HepG2 (cell line): Measurements from ENCODE around the gene PFKFB4. TPM values are rescaled to one million over a fixed set of nuclear protein-coding genes. Genes with fewer than 3 reads are reported as not detected.

Experiments used
- ATAC-seq: fragments of 200-7000 bp; cut with Tn5 transposase; 3 replicates; pipeline ENCODE4 v1.9.1; 2020; ENCODE audit warnings: mild to moderate bottlenecking, moderate library complexity
- BruUV-seq: library from RNA; stranded (reverse); fragments of 400-500 nt; replicated peaks from 2 replicates; lab custom pipeline; 2021; lab: Mats Ljungman, UMichigan
- CTCF ChIA-PET: fragments of 300-600 bp; formaldehyde crosslinking; extraction: SDS; loops from one replicate; lab custom pipeline; 2021; ENCODE audit warnings: low total read pairs, inconsistent platforms, low intra/inter-chr PET ratio; lab: Yijun Ruan, JAX
- POLR2A ChIA-PET: fragments of 350-600 bp; sonication (Branson Sonifier 250); formaldehyde crosslinking; loops from one replicate; lab custom pipeline; 2020; ENCODE audit warnings: antibody characterized with exemption, inconsistent platforms; lab: Yijun Ruan, JAX
- DNase-seq: peaks from one replicate; pipeline ENCODE4 v3.0.0-alpha.2; 2015; ENCODE audit warnings: low spot score
- FAIRE-seq: peaks from 3 replicates; lab custom pipeline; 2011; peaks lifted over from hg19 to GRCh38; lab: Jason Lieb, UNC
- H2AFZ ChIP-seq: one replicate; pipeline ENCODE4 v1.6.1; 2011; ENCODE audit warnings: low read length, inconsistent platforms
- H3K27ac ChIP-seq: fragments of 300-600 bp; 3 replicates; pipeline ENCODE4 v1.8.0; 2011; ENCODE audit warnings: mixed run types, mild to moderate bottlenecking, mixed read lengths, low read length, inconsistent platforms; ENCODE audit not compliant: insufficient read depth; ENCODE audit errors: extremely low read length
- H3K27me3 ChIP-seq, 2 experiments: fragments of 200-600 bp in 1 of 2; 2 replicates in 1 of 2; 3 replicates in 1 of 2; pipeline versions ENCODE4 v1.6.0 to v1.8.0; 2011; ENCODE audit warnings: low read length in 2 of 2, mild to moderate bottlenecking in 2 of 2, moderate library complexity in 2 of 2, inconsistent platforms in 1 of 2; ENCODE audit not compliant: insufficient read depth in 2 of 2, control insufficient read depth in 1 of 2
- H3K36me3 ChIP-seq, 2 experiments: fragments of 200-600 bp in 1 of 2; replicated peaks in 1 of 2; 2 replicates in 1 of 2; 3 replicates in 1 of 2; pipeline versions ENCODE4 v1.5.1 to v1.8.0; 2011; ENCODE audit warnings: low read length in 2 of 2, inconsistent platforms in 1 of 2; ENCODE audit not compliant: insufficient read depth in 2 of 2, control insufficient read depth in 1 of 2
- H3K4me1 ChIP-seq: 2 replicates; pipeline ENCODE4 v1.5.1; 2012; ENCODE audit warnings: low read length, inconsistent platforms; ENCODE audit not compliant: insufficient read depth
- H3K4me2 ChIP-seq: 2 replicates; pipeline ENCODE4 v1.6.0; 2011; ENCODE audit warnings: low read depth, low read length, inconsistent platforms
- H3K4me3 ChIP-seq, 3 experiments: fragments of 200-600 bp in 1 of 3; sonication (generic), shearing (Covaris generic) in 1 of 3; replicated peaks in 1 of 3; 2 replicates each; pipeline ENCODE4 v1.5.1; 2011 to 2016; ENCODE audit warnings: low read length in 3 of 3, inconsistent platforms in 2 of 3, low read depth in 2 of 3, mild to moderate bottlenecking in 2 of 3, control low read depth in 1 of 3, mixed read lengths in 1 of 3; ENCODE audit not compliant: insufficient read depth in 1 of 3
- H3K79me2 ChIP-seq: one replicate; pipeline ENCODE4 v1.6.1; 2011; ENCODE audit warnings: low read length, inconsistent platforms; ENCODE audit not compliant: insufficient read depth
- H3K9ac ChIP-seq: 2 replicates; pipeline ENCODE4 v1.6.0; 2011; ENCODE audit warnings: mild to moderate bottlenecking, low read depth, low read length, inconsistent platforms; ENCODE audit not compliant: insufficient read depth
- H3K9me3 ChIP-seq: 2 replicates; pipeline ENCODE4 v1.5.1; 2012; ENCODE audit warnings: mild to moderate bottlenecking, low read length
- H4K20me1 ChIP-seq: 2 replicates; pipeline ENCODE4 v1.6.0; 2011; ENCODE audit warnings: inconsistent platforms, mild to moderate bottlenecking, low read length, moderate library complexity; ENCODE audit not compliant: insufficient read depth
- ARNT ChIP-seq: fragments of 450-650 bp; IDR thresholded peaks from 2 replicates; pipeline ENCODE4 v1.6.1; 2017
- E2F1 ChIP-seq: sonication (generic); formaldehyde crosslinking; IDR thresholded peaks from 2 replicates; pipeline ENCODE4 v1.5.0; 2020; ENCODE audit warnings: missing genetic modification reagents
- GMEB2 ChIP-seq: IDR thresholded peaks from 2 replicates; pipeline ENCODE4 v1.6.1; 2016; ENCODE audit warnings: missing biosample characterization, missing genetic modification reagents, low read depth
- MAFG ChIP-seq: sonication (generic); formaldehyde crosslinking; IDR thresholded peaks from 2 replicates; pipeline ENCODE4 v1.5.1; 2020; ENCODE audit warnings: mild to moderate bottlenecking, missing genetic modification reagents
- ZNF589 ChIP-seq: sonication (generic); formaldehyde crosslinking; conservative IDR thresholded peaks from 2 replicates; pipeline ENCODE4 v1.8.0; 2022; ENCODE audit warnings: mild to moderate bottlenecking, moderate library complexity, missing genetic modification reagents
- WGBS: methylation state at CpG from one replicate; pipeline ENCODE4 v1.1.6; 2017; ENCODE audit warnings: low lambda C conversion rate; 5-methylcytosine and 5-hydroxymethylcytosine counted together
- in situ Hi-C: cut with HindIII; loops from 2 replicates; pipeline ENCODE4 v1.10.0; 2017; ENCODE audit warnings: low pct_unique_long_range_greater_than_20kb; ENCODE audit not compliant: extremely low pct_ligation_motif_present
- intact Hi-C: fragments of 100-400 bp; cut with micrococcal nuclease; formaldehyde crosslinking; loops from one replicate; pipeline ENCODE4 v1.10.0; 2022; ENCODE audit not compliant: unreplicated experiment
- polyA plus RNA-seq, 8 experiments: library from polyadenylated mRNA; depleted of rRNA in 3 of 8; stranded (reverse) in 7 of 8; unstranded in 1 of 8; fragments of >200 nt; fragmentation: Illumina TruSeq in 4 of 8; extraction: Trizol in 4 of 8; gene quantifications; 2 replicates each; pipeline versions ENCODE4 v1.2.1 to v1.2.3, GENCODE V29; 2011 to 2016; ENCODE audit warnings: low read depth in 4 of 8, missing spikeins in 1 of 8, mixed read lengths in 1 of 8; ENCODE audit not compliant: insufficient read depth in 1 of 8
- total RNA-seq, 5 experiments: library from RNA; depleted of rRNA; stranded (reverse); fragments of >200 nt; fragmentation: Illumina TruSeq; extraction: Trizol; gene quantifications; 2 replicates each; pipeline ENCODE4 v1.2.3, GENCODE V29; 2016; ENCODE audit warnings: low read depth in 1 of 5
- TF ChIP-seq, protein P1 (sequence below): sonication (generic); formaldehyde crosslinking; IDR thresholded peaks from 2 replicates; pipeline ENCODE4 v1.5.0; 2020; ENCODE audit warnings: missing genetic modification reagents
- TF ChIP-seq, protein P2 (sequence below): sonication (generic); formaldehyde crosslinking; IDR thresholded peaks from 2 replicates; pipeline ENCODE4 v1.4.0; 2020; ENCODE audit warnings: mild to moderate bottlenecking, missing genetic modification reagents

Gene PFKFB4
- total and polyA plus RNA-seq, 2 of the 13 experiments (the other 11 are each of a cell fraction or from before 2014, with no cell fraction given): 7.1 to 103 TPM

DNA sequence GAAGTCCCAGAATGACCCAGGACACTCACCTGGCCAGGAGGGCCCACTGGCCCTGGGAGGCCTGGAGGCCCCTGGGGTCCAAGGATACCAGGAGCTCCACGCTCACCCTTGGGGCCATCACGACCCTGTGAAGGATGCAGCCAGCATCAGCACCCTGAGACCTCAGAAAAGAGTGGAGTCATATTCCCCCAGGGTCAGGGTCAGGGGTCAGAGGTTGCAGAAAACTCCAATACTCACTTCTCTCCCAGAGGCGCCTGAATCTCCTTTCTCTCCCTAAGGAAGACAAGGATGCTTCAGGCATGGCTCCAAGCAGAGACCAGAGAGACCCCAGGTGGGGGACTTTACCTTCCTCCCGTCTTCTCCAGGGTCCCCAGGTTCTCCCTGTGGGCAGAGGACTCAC lies 20.0 kb upstream of the PFKFB4 start:
- no TSS peak for BruUV-seq
- DNase-seq: no peak
- Histone ChIP-seq H3K4me3 (no peak overlapping the region), H2AFZ (no peak overlapping the region), H4K20me1 (no peaks in the 10 kb centered on the region), H3K79me2 (no peaks in the 10 kb centered on the region), H3K27me3 (no peaks in the 10 kb centered on the region), H3K9ac (no peak overlapping the region), H3K27ac (no peak overlapping the region), H3K4me2 (no peak overlapping the region), H3K36me3 (no peaks in the 10 kb centered on the region; a peak in 1 of 5 replicates)
- FAIRE-seq: no peak
- in situ Hi-C loops (no loop called here), intact Hi-C loops (no loop called here)
- CTCF ChIA-PET: no interaction called here
- 49% methylated on average over 2 of the region's 4 CpGs for WGBS
- TF ChIP-seq, protein P1, sequence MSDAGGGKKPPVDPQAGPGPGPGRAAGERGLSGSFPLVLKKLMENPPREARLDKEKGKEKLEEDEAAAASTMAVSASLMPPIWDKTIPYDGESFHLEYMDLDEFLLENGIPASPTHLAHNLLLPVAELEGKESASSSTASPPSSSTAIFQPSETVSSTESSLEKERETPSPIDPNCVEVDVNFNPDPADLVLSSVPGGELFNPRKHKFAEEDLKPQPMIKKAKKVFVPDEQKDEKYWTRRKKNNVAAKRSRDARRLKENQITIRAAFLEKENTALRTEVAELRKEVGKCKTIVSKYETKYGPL (CRISPR knock-in tag): no peak
- TF ChIP-seq E2F1 (CRISPR knock-in tag): no peak
- TF ChIP-seq ZNF589: no peak
- TF ChIP-seq, all 625 proteins: peak for 0
- POLR2A ChIA-PET: interaction anchor here (1.1 kb wide), 1 partner anchor 20 kb away, joined by 3 read pairs; the partner anchor contains the start of gene PFKFB4
- H3K4me1 ChIP-seq: peaks cover 37% of the 10 kb centered on the region
- H3K9me3 ChIP-seq: no peaks in the 10 kb centered on the region
- ATAC-seq: no peak

DNA sequence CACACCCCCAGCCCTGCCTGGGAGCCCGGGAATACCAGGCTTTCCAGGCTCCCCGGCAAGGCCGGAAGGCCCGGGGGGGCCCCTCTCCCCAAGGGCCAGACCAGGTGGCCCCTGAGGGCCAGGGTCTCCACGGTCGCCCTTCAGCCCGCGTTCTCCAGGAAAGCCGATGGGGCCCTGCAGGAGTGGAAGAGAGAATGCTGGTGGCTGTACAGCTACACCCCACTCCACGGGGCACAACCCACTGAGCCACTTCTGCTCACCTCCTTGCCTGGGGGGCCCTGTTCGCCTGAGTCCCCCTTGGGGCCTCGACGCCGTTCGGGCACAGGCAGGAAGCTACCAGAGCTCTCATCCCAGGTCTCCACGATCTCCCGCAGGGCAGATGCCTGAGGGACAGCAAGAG lies 18.8 kb upstream of the PFKFB4 start:
- intact Hi-C loops (no loop called here), in situ Hi-C loops (no loop called here)
- TF ChIP-seq GMEB2 (no peak), MAFG (CRISPR knock-in tag) (no peak), ARNT (no peak)
- TF ChIP-seq, protein P2, sequence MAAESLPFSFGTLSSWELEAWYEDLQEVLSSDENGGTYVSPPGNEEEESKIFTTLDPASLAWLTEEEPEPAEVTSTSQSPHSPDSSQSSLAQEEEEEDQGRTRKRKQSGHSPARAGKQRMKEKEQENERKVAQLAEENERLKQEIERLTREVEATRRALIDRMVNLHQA (CRISPR knock-in tag): no peak
- Histone ChIP-seq H2AFZ (no peak overlapping the region), H3K4me2 (no peak overlapping the region), H3K36me3 (no peaks in the 10 kb centered on the region; a peak in 1 of 5 replicates), H3K27ac (no peak overlapping the region), H3K9ac (no peak overlapping the region), H3K4me1 (peaks cover 42% of the 10 kb centered on the region), H3K79me2 (no peaks in the 10 kb centered on the region), H4K20me1 (no peaks in the 10 kb centered on the region), H3K4me3 (no peak overlapping the region), H3K27me3 (no peaks in the 10 kb centered on the region), H3K9me3 (no peaks in the 10 kb centered on the region)
- BruUV-seq: no TSS peak
- ChIA-PET CTCF (no interaction called here), POLR2A (no interaction called here)
- WGBS: 52% methylated on average over 4 of the region's 17 CpGs
- DNase-seq (no peak), FAIRE-seq (no peak), ATAC-seq (no peak)
